SK-N-MC (cell line): ENCODE results near the gene DDIT4.

ENCODE experiments used
- EZH2 ChIP-seq: fragments of 200-600 bp; sonication (generic); IDR thresholded peaks from one replicate; pipeline ENCODE4 v1.6.1; 2017; ENCODE audit warnings: antibody characterized with exemption
- POLR2AphosphoS5 ChIP-seq: IDR thresholded peaks from 2 replicates; pipeline ENCODE4 v1.6.1; 2012; ENCODE audit warnings: mild to moderate bottlenecking, low read depth, low read length, borderline replicate concordance

DNA sequence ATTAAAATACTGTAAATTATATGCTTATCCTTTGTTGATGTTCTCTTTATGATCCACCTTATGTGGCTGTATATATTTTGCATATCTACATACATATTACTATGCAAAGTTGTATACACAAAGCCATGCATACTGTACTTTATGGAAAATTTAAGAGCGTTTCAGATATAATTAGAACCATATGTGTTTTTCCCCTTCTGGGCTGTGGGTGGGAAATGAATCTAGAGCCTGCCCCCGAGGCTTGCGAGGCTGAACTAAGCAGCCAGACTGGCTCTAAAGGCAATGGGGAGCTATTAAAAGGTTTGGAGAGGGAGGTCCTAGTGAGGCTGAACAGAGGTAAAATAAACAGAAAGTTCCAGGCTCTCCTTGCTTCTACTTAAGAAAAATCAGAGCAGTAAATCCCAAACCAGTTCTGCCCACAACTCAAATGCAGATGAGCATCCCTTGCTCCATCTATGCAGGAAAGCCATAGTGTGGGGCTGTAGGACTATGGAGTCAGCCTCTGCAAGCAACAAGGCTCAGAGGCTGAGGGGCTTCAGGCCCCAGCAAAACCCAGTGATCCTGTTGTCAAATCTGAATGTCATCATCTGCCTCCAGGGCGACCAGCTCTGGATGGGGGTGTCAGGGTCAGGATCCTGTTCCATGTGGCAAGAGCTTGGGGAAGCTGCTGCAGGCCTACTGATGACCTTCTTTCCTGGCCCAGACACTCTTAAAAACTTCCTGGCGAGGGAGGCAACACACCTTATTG, 14.1 kb upstream of the DDIT4 start:
- TF ChIP-seq POLR2AphosphoS5 (no peak; the same call in none of the 2 replicates), EZH2 (no peak)
